GM23248 (cell line): ENCODE data around the gene HMGB1. TPM values are rescaled to one million over a fixed set of nuclear protein-coding genes. Genes with fewer than 3 reads are reported as not detected.
A peak's percentile ranks its signal among the peaks of the same experiment; 100 is the strongest.

Experiments
- DNase-seq: peaks from one replicate; pipeline ENCODE4 v3.0.0-alpha.2; 2015
- H2AFZ ChIP-seq: fragments of 200-600 bp; sonication (generic); 2 replicates; pipeline ENCODE4 v1.6.1; 2016; ENCODE audit warnings: antibody characterized with exemption
- H3F3A ChIP-seq: fragments of 200-600 bp; sonication (generic); 2 replicates; pipeline ENCODE4 v1.6.1; 2016; ENCODE audit warnings: mild to moderate bottlenecking, antibody characterized with exemption, mixed run types; ENCODE audit not compliant: insufficient read depth
- H3K27ac ChIP-seq: fragments of 200-600 bp; sonication (generic); 2 replicates; pipeline ENCODE4 v1.5.1; 2016; ENCODE audit warnings: mild to moderate bottlenecking
- H3K27me3 ChIP-seq: fragments of 200-600 bp; sonication (generic); replicated peaks from 2 replicates; pipeline ENCODE4 v1.6.1; 2016; ENCODE audit warnings: mild to moderate bottlenecking; ENCODE audit not compliant: insufficient read depth
- H3K36me3 ChIP-seq: fragments of 200-600 bp; sonication (generic); 2 replicates; pipeline ENCODE4 v1.6.1; 2016; ENCODE audit warnings: low read depth, mild to moderate bottlenecking
- H3K4me1 ChIP-seq: fragments of 200-600 bp; sonication (generic); 2 replicates; pipeline ENCODE4 v1.6.1; 2016; ENCODE audit warnings: mild to moderate bottlenecking; ENCODE audit not compliant: insufficient read depth
- H3K4me2 ChIP-seq: fragments of 200-600 bp; sonication (generic); one replicate; pipeline ENCODE4 v1.6.1; 2016; ENCODE audit warnings: mild to moderate bottlenecking; ENCODE audit not compliant: unreplicated experiment
- H3K4me3 ChIP-seq: fragments of 200-600 bp; sonication (generic); 2 replicates; pipeline ENCODE4 v1.5.1; 2016; ENCODE audit warnings: mild to moderate bottlenecking
- H3K79me2 ChIP-seq: fragments of 200-600 bp; sonication (generic); 2 replicates; pipeline ENCODE4 v1.6.1; 2016; ENCODE audit warnings: mild to moderate bottlenecking; ENCODE audit not compliant: insufficient read depth
- H3K9ac ChIP-seq: fragments of 200-600 bp; sonication (generic); 2 replicates; pipeline ENCODE4 v1.6.1; 2016; ENCODE audit warnings: mild to moderate bottlenecking
- H3K9me2 ChIP-seq: fragments of 200-600 bp; sonication (generic); 2 replicates; pipeline ENCODE4 v1.6.1; 2016; ENCODE audit warnings: mixed run types, mild to moderate bottlenecking, moderate library complexity; ENCODE audit not compliant: insufficient read depth
- H3K9me3 ChIP-seq: fragments of 200-600 bp; sonication (generic); one replicate; pipeline ENCODE4 v1.6.1; 2017; ENCODE audit warnings: low read depth
- H4K20me1 ChIP-seq: fragments of 200-600 bp; sonication (generic); 2 replicates; pipeline ENCODE4 v1.6.0; 2016; ENCODE audit not compliant: insufficient read depth
- EZH2 ChIP-seq: fragments of 200-600 bp; sonication (generic); IDR thresholded peaks from 2 replicates; pipeline ENCODE4 v1.6.1; 2018; ENCODE audit warnings: antibody characterized with exemption, mild to moderate bottlenecking; ENCODE audit not compliant: insufficient read depth, poor library complexity, severe bottlenecking
- EZH2phosphoT487 ChIP-seq: fragments of 200-600 bp; sonication (generic); IDR thresholded peaks from 2 replicates; pipeline ENCODE4 v1.6.1; 2018; ENCODE audit warnings: antibody characterized with exemption, moderate library complexity, mild to moderate bottlenecking, low read depth; ENCODE audit not compliant: insufficient read depth
- whole genome bisulfite sequencing, 2 experiments: methylation state at CpG; one replicate each; pipeline ENCODE4 v1.1.6; 2015 to 2017; ENCODE audit warnings: low lambda C conversion rate in 2 of 2, low coverage in 1 of 2; ENCODE audit errors: missing lambda C conversion rate in 2 of 2; 5-methylcytosine and 5-hydroxymethylcytosine counted together
- in situ Hi-C: fragments of 300-500 bp; cut with MboI; formaldehyde crosslinking; loops from 2 replicates; pipeline ENCODE4 v1.15.0; 2020
- polyA plus RNA-seq: library from polyadenylated mRNA; unstranded; fragments of >200 nt; fragmentation: Nextera tagmentation; extraction: Ambion mirVana; gene quantifications from 2 replicates; pipeline ENCODE4 v1.2.1, GENCODE V29; 2016
- total RNA-seq: library from RNA; depleted of rRNA; stranded (reverse); fragments of >200 nt; shearing (Covaris generic); gene quantifications from 2 replicates; pipeline ENCODE4 v1.2.3, GENCODE V29; 2014; rRNA removed

HMGB1 gene
- total RNA-seq = 193 and 233 TPM in 2 replicates
- 417 and 430 TPM in 2 replicates for polyA plus RNA-seq

DNA sequence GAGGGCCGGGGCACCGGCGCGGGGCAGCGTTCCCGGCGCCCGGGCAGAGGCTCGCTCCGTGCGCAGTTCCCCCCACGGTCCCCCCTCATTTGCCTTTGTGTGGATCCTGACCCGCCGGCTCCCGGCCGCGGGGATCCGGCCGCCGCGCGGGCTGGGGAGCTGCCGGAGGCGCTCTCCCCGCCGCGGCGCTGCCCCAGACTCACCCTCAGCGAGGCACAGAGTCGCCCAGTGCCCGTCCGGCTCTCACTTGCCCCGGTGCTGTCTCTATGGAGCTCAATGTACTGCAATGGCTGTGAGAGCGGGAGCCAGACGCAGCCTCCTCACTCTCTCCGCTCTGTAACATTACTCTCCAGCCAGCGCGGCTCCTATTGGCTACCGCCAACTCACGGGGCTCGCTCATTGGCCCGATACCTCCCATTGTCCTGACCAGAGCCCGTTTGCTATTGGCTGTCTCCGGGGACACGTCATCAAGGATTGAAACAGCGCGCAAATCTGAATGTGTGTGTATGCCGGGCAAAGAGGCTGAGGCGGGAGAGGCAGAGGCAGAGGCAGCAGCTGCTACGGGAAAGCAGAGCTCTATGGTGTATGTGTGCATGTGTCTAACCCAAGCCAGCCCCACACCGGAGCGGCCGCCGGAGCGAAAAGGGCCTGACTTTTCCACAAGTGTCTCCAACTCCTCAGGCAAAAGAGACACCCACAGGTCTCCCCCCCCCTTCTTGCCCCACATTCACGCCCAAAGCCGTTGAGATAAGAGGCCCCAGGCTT is at the start of gene HMGB1:
Gene HMGB1, minus strand, starts transcription at position 344 of the 765 bp plus-strand sequence. CDS start 2,256 bp downstream, outside the sequence.
- TF ChIP-seq EZH2phosphoT487 (no peak), EZH2 (no peak)
- H2AFZ ChIP-seq = peak within 1 kb of the TSS; percentile 63
- peak within 1 kb of the TSS; percentile 96 for H3K27ac ChIP-seq
- H4K20me1 ChIP-seq = no peaks in the 10 kb centered on the region
- peaks cover 33% of the 10 kb centered on the region for H3F3A ChIP-seq
- peak within 1 kb of the TSS; percentile 64 for H3K4me2 ChIP-seq
- peaks cover 35% of the 10 kb centered on the region for H3K4me1 ChIP-seq
- DNase-seq = peak; percentile 100
- in situ Hi-C loops = no loop called here
- H3K27me3 ChIP-seq = no peaks in the 10 kb centered on the region
- peaks cover 30% of the 10 kb centered on the region for H3K79me2 ChIP-seq
- peak within 1 kb of the TSS; percentile 98 for H3K9ac ChIP-seq
- no peaks in the 10 kb centered on the region for H3K9me3 ChIP-seq
- no peaks in the 10 kb centered on the region for H3K9me2 ChIP-seq
- H3K36me3 ChIP-seq = peaks cover 21% of the 10 kb centered on the region
- 0 to 1% methylated on average over 34 to 45 of the region's 57 CpGs for WGBS, 2 experiments
- H3K4me3 ChIP-seq = peak within 1 kb of the TSS; percentile 84

DNA sequence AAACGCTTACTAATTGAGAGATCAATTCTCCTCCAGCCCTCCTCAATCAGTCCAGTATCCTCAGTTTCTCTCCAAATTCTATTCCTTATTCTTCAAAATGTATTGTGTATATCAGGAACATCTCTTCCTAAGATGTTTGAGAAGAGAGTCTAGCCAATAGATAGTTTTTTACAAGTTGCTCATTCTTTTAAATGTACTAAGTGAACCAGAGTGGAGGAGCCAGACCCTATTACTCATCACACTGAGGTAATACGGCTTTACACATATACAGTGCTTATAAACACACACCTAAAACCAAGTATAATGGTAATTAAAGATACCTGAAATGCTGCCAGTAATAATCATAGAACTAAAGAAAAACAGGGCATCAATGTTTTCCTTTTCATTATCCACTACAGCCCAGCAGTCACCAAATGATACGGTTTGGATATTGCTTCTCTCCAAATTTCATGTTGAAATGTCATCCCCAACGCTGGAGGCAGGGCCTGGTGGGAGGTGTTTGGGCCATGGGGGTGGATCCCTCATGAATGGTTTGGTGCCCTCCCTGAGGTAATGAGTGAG is 45.2 kb upstream of the HMGB1 start:
- whole genome bisulfite sequencing, 2 experiments = 46 to 48% methylated on average over 4 of the region's 4 CpGs
- Histone ChIP-seq H3K79me2 (no peaks in the 10 kb centered on the region), H3K4me1 (no peaks in the 10 kb centered on the region), H3K9me2 (no peaks in the 10 kb centered on the region), H3F3A (no peaks in the 10 kb centered on the region), H3K27me3 (no peaks in the 10 kb centered on the region), H3K27ac (no peak overlapping the region), H3K4me2 (no peak overlapping the region), H2AFZ (no peak overlapping the region), H3K9ac (no peak overlapping the region), H3K4me3 (no peak overlapping the region), H3K9me3 (no peaks in the 10 kb centered on the region), H4K20me1 (no peaks in the 10 kb centered on the region), H3K36me3 (no peaks in the 10 kb centered on the region)
- in situ Hi-C loops = no loop called here
- DNase-seq = peak; percentile 37
- TF ChIP-seq EZH2phosphoT487 (no peak), EZH2 (no peak)

DNA sequence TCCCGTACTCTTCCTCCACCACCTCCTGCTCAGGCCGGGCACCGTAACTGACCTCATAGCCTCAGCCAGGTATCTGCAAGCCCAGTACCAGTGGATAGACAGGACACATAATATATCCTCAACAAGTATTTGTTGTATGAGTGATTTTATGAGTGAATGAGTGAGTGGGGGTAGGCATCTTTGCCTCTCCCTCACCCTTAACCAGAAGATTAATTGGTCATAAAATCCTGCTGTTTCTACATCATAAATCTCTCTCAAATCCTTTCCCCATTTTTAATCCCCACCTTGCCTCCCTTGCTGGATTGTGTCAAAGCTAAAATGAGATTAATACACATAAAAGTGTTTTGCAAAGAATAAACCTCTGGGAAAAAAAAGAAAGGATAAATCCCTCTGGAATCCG is 44.4 kb upstream of the HMGB1 start:
- Histone ChIP-seq H3K36me3 (no peaks in the 10 kb centered on the region), H3K27me3 (no peaks in the 10 kb centered on the region), H3F3A (no peaks in the 10 kb centered on the region), H2AFZ (no peak overlapping the region), H3K79me2 (no peaks in the 10 kb centered on the region), H3K9ac (no peak overlapping the region), H4K20me1 (no peaks in the 10 kb centered on the region), H3K4me3 (no peak overlapping the region), H3K4me2 (no peak overlapping the region), H3K27ac (no peak overlapping the region), H3K9me2 (no peaks in the 10 kb centered on the region), H3K4me1 (no peaks in the 10 kb centered on the region), H3K9me3 (no peaks in the 10 kb centered on the region)
- DNase-seq = no peak
- in situ Hi-C loops = no loop called here
- 88% methylated on average over 4 of the region's 4 CpGs for WGBS, 2 experiments
- TF ChIP-seq EZH2 (no peak), EZH2phosphoT487 (no peak)

DNA sequence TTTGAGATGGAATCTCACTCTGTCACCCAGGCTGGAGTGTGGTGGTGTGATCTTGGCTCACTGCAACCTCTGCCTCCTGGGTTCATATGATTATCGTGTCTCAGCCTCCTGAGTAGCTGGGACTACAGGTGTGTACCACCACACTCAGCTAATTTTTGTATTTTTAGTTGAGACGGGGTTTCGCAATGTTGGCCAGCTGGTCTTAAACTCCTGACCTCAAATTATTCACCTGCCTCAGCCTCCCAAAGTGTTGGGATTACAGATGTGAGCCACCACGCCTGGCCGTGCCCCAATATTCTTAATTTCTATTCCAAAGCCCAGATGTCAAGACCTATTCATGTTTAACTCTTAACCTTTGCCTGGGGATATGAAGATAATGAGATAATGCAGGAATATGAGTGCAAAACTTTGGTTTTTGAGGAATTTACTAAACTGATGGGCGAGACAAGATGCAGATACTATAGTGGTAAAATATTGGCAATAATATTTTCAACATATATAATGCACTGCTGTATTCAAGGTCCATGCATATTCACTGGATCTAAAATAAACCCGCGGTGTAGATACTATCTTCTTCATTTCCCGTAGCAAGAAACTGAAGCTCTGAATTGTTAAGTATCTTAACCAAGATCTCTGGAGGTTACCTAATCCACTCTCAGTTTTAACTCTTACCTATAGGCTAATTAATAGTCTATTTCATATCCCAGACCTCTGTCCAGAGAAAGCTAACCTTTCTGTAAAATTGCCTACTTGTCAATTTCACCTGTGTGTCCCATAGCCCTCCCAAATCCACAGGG is 43.7 kb upstream of the HMGB1 start:
- Histone ChIP-seq H3K27me3 (no peaks in the 10 kb centered on the region), H3K9me2 (no peaks in the 10 kb centered on the region), H4K20me1 (no peaks in the 10 kb centered on the region), H2AFZ (no peak overlapping the region), H3K9ac (no peak overlapping the region), H3K27ac (no peak overlapping the region), H3K4me2 (no peak overlapping the region), H3K36me3 (no peaks in the 10 kb centered on the region), H3K9me3 (no peaks in the 10 kb centered on the region), H3K4me1 (no peaks in the 10 kb centered on the region), H3K79me2 (no peaks in the 10 kb centered on the region), H3K4me3 (no peak overlapping the region), H3F3A (no peaks in the 10 kb centered on the region)
- DNase-seq = no peak
- WGBS, 2 experiments = 80 to 81% methylated on average over 9 of the region's 9 CpGs
- in situ Hi-C loops = no loop called here
- no peak for TF ChIP-seq EZH2phosphoT487
- TF ChIP-seq EZH2 = no peak
